ENCODE measurements around the gene OR52N1.

The OR52N1 gene

DNA sequence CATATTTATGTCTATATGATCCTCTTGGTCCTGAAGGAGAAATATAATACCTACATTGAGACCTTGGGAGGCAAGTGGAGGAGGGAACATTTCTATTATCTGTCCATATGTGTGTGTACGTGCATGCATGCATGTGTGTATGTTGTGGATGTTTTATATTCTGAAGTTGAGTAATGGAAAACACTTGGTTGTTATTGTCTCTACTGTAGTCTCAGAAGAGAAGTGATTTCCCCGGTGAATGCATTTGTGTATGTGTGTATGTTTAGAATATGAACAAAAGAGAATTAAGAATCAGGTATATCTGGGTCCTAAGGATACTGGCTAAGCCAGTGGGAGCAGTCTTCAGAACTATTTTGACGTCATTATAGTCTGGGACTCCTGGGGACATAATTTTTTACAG is at the start of gene OR52N1:
Gene OR52N1, minus strand, starts transcription at position 101 of the 400 bp plus-strand sequence. CDS start 2,449 bp downstream, outside the sequence.
- TF ChIP-seq, protein P1, sequence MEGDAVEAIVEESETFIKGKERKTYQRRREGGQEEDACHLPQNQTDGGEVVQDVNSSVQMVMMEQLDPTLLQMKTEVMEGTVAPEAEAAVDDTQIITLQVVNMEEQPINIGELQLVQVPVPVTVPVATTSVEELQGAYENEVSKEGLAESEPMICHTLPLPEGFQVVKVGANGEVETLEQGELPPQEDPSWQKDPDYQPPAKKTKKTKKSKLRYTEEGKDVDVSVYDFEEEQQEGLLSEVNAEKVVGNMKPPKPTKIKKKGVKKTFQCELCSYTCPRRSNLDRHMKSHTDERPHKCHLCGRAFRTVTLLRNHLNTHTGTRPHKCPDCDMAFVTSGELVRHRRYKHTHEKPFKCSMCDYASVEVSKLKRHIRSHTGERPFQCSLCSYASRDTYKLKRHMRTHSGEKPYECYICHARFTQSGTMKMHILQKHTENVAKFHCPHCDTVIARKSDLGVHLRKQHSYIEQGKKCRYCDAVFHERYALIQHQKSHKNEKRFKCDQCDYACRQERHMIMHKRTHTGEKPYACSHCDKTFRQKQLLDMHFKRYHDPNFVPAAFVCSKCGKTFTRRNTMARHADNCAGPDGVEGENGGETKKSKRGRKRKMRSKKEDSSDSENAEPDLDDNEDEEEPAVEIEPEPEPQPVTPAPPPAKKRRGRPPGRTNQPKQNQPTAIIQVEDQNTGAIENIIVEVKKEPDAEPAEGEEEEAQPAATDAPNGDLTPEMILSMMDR (IDR thresholded peaks at IDR 0.05): no peak
- DNase-seq (ENCODE audit: low spot score): no peak
- Histone ChIP-seq H3K27ac (no peak within 1 kb of the TSS), H3K4me3 (no peak within 1 kb of the TSS)

GRCh38 chr11:5837695-5838094 is 46.6 kb upstream of the OR52N1 start:
- TF ChIP-seq, protein P1 (IDR thresholded peaks at IDR 0.05): no peak
- Histone ChIP-seq H3K4me3 (no peak overlapping the region), H3K27ac (no peak overlapping the region)
- DNase-seq (ENCODE audit: low spot score): no peak

DNA sequence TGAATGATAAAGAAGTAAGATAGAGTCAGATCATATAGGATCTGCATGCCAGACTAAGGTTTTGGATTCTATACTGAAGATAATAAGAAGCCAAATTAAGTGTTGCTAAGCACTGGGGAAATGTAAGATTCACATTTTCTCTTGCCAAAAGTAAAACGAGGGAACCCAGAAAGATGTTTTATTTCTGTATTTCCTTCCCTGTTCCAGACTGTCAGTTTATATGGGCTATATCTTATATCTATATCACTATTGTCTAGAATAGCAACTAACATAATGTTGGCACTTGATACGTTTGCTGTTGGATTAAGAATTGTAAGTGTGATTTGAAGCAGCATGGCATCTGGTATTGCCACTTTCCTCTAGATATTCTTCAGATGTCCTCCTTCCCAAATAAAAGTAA is 42.4 kb upstream of the OR52N1 start:
- Histone ChIP-seq H3K27ac (no peak overlapping the region), H3K4me3 (no peak overlapping the region)
- no peak for DNase-seq (ENCODE audit: low spot score)
- TF ChIP-seq, protein P1 (IDR thresholded peaks at IDR 0.05): no peak

- no peak for DNase-seq (ENCODE audit: low spot score)
- Histone ChIP-seq H3K4me3 (no peak overlapping the region), H3K27ac (no peak overlapping the region)
- TF ChIP-seq, protein P1 (IDR thresholded peaks at IDR 0.05): no peak
These were observed 40.2 kb upstream of the OR52N1 start for GRCh38 chr11:5831196-5831829.

- no peak overlapping the region for H3K4me3 ChIP-seq
- no peak overlapping the region for H3K27ac ChIP-seq
- DNase-seq (ENCODE audit: low spot score): no peak
- TF ChIP-seq, protein P1 (IDR thresholded peaks at IDR 0.05): no peak
These were observed 27.3 kb upstream of the OR52N1 start for GRCh38 chr11:5818245-5818886.

- TF ChIP-seq, protein P1 (IDR thresholded peaks at IDR 0.05): no peak
- no peak for DNase-seq (ENCODE audit: low spot score)
- Histone ChIP-seq H3K4me3 (no peak overlapping the region), H3K27ac (no peak overlapping the region)
These were observed 24.5 kb upstream of the OR52N1 start for GRCh38 chr11:5815534-5815933.

Measured in coronary artery (tissue), 2 donors.